Measurements from ENCODE around the gene CD244.

GRCh38 chr1:160904783-160905616 lies 42.3 kb upstream of the CD244 start:
- TF ChIP-seq CTCF (IDR thresholded peaks at IDR 0.05) (no peak), POLR2A (IDR thresholded peaks at IDR 0.05) (no peak)
